A549 (cell line): Measurements from ENCODE around the gene NUB1.

Source experiments
- CEBPB ChIP-seq, 2 experiments: fragments of >200 bp in 1 of 2; sonication (Bioruptor Twin) in 1 of 2; formaldehyde crosslinking in 1 of 2; IDR thresholded peaks; 2 replicates each; pipeline ENCODE4 v1.6.1; 2012 to 2016
- CTCF ChIP-seq: fragments of >200 bp; sonication (Bioruptor Twin); formaldehyde crosslinking; IDR thresholded peaks from 3 replicates; pipeline ENCODE4 v1.5.1; 2016
- E2F6 ChIP-seq: IDR thresholded peaks from 2 replicates; pipeline ENCODE4 v1.6.1; 2012; ENCODE audit warnings: low read depth, borderline replicate concordance
- HDAC2 ChIP-seq: fragments of 200-600 bp; sonication (generic); IDR thresholded peaks from 2 replicates; pipeline ENCODE4 v1.6.1; 2016
- MAX ChIP-seq: IDR thresholded peaks from 2 replicates; pipeline ENCODE4 v1.6.1; 2012
- NR3C1 ChIP-seq: fragments of >200 bp; sonication (Bioruptor Twin); formaldehyde crosslinking; IDR thresholded peaks from 3 replicates; pipeline ENCODE4 v1.6.1; 2017
- PBX3 ChIP-seq: IDR thresholded peaks from 2 replicates; pipeline ENCODE4 v1.6.1; 2012
- POLR2A ChIP-seq: IDR thresholded peaks from 2 replicates; pipeline ENCODE4 v1.6.1; 2012; ENCODE audit warnings: mild to moderate bottlenecking, low read length
- REST ChIP-seq: fragments of 200-600 bp; sonication (generic); IDR thresholded peaks from 2 replicates; pipeline ENCODE4 v1.6.1; 2016; ENCODE audit warnings: antibody characterized with exemption, mild to moderate bottlenecking, moderate library complexity
- RNF2 ChIP-seq: fragments of 200-600 bp; sonication (generic); IDR thresholded peaks from 2 replicates; pipeline ENCODE4 v1.6.1; 2016; ENCODE audit warnings: low read depth, mild to moderate bottlenecking, antibody characterized with exemption, moderate library complexity, borderline replicate concordance
- ZFP36 ChIP-seq: fragments of 450-650 bp; IDR thresholded peaks from 2 replicates; pipeline ENCODE4 v1.6.1; 2014; ENCODE audit warnings: borderline replicate concordance; ENCODE audit not compliant: partially characterized antibody

GRCh38 chr7:151379193-151379520 lies 37.5 kb downstream of the NUB1 start:
- TF ChIP-seq CTCF: no peak
- no peak for TF ChIP-seq CEBPB (IDR thresholded peaks at IDR 0.05)
- TF ChIP-seq POLR2A: no peak
- no peak for TF ChIP-seq HDAC2
- no peak for TF ChIP-seq RNF2
- TF ChIP-seq REST: no peak
- TF ChIP-seq MAX: no peak
- no peak for TF ChIP-seq NR3C1
- no peak for TF ChIP-seq E2F6
- TF ChIP-seq ZFP36: no peak
- no peak for TF ChIP-seq PBX3
